Erythroblast (primary cell): ENCODE data around the gene TP63.

Experiments
- DNase-seq, 2 experiments: peaks; one replicate each; lab custom pipeline; 2025; lab: John Stamatoyannopoulos, UW
- GATA1 ChIP-seq: IDR thresholded peaks from 2 replicates; pipeline ENCODE4 v1.6.1; 2011; ENCODE audit warnings: low read depth, mild to moderate bottlenecking, control low read depth, low read length, moderate library complexity
- POLR2A ChIP-seq: IDR thresholded peaks from 2 replicates; pipeline ENCODE4 v1.6.1; 2011; ENCODE audit warnings: mild to moderate bottlenecking, low read length

Gene TP63

GRCh38 chr3:189827108-189827507, 195.9 kb downstream of the TP63 start:
- DNase-seq, result no peak
- TF ChIP-seq GATA1 (no peak), POLR2A (no peak)

- TF ChIP-seq GATA1 (no peak), POLR2A (no peak)
- DNase-seq, result no peak
Observed at GRCh38 chr3:189830401-189830800, 199.2 kb downstream of the TP63 start.

- no peak for DNase-seq
- TF ChIP-seq GATA1 (no peak), POLR2A (no peak)
Observed at GRCh38 chr3:189833266-189833665, 202.1 kb downstream of the TP63 start.

GRCh38 chr3:189833996-189834395, 202.8 kb downstream of the TP63 start:
- no peak for DNase-seq
- TF ChIP-seq GATA1, result no peak
- TF ChIP-seq POLR2A, result no peak

GRCh38 chr3:189834462-189834861, 203.3 kb downstream of the TP63 start:
- TF ChIP-seq POLR2A (no peak), GATA1 (no peak)
- no peak for DNase-seq

- TF ChIP-seq POLR2A (no peak), GATA1 (no peak)
- no peak for DNase-seq
Observed at GRCh38 chr3:189836795-189837194, 205.6 kb downstream of the TP63 start.

GRCh38 chr3:189838291-189838690, 207.1 kb downstream of the TP63 start:
- DNase-seq, result no peak
- TF ChIP-seq GATA1 (no peak), POLR2A (no peak)

GRCh38 chr3:189839576-189839975, 208.4 kb downstream of the TP63 start:
- DNase-seq, result no peak
- TF ChIP-seq GATA1, result no peak
- TF ChIP-seq POLR2A, result no peak

- TF ChIP-seq GATA1, result no peak
- no peak for TF ChIP-seq POLR2A
- DNase-seq, result no peak
Observed at GRCh38 chr3:189841473-189842205, 210.4 kb downstream of the TP63 start.

- DNase-seq, result no peak
- TF ChIP-seq GATA1, result no peak
- no peak for TF ChIP-seq POLR2A
Observed at GRCh38 chr3:189842681-189843602, 211.8 kb downstream of the TP63 start.

- no peak for TF ChIP-seq POLR2A
- TF ChIP-seq GATA1, result no peak
- no peak for DNase-seq
Observed at GRCh38 chr3:189845069-189845468, 213.9 kb downstream of the TP63 start.

- no peak for TF ChIP-seq POLR2A
- TF ChIP-seq GATA1, result no peak
- no peak for DNase-seq
Observed at GRCh38 chr3:189848395-189849040, 217.3 kb downstream of the TP63 start.

- no peak for DNase-seq
- TF ChIP-seq POLR2A (no peak), GATA1 (no peak)
Observed at GRCh38 chr3:189849262-189849661, 218.1 kb downstream of the TP63 start.

- no peak for TF ChIP-seq GATA1
- TF ChIP-seq POLR2A, result no peak
Observed at GRCh38 chr3:189851682-189852081, 220.5 kb downstream of the TP63 start.

GRCh38 chr3:189853906-189854305, 222.7 kb downstream of the TP63 start:
- TF ChIP-seq GATA1 (no peak), POLR2A (no peak)
- no peak for DNase-seq

More at GRCh38 chr3:189851682-189852081, 220.5 kb downstream of the TP63 start:
- DNase-seq, result no peak
